NB4 (cell line): ENCODE data around the gene PAX8.

ENCODE experiments used
- CTCF ChIP-seq: IDR thresholded peaks from one replicate; pipeline ENCODE4 v1.5.1; 2012; ENCODE audit warnings: low read depth, low read length
- MAX ChIP-seq: IDR thresholded peaks from 2 replicates; pipeline ENCODE4 v1.6.1; 2011; ENCODE audit warnings: low read depth, low read length
- POLR2A ChIP-seq: IDR thresholded peaks from 2 replicates; pipeline ENCODE4 v1.6.1; 2011; ENCODE audit warnings: mild to moderate bottlenecking; ENCODE audit not compliant: insufficient read length; ENCODE audit errors: extremely low read depth

- TF ChIP-seq POLR2A: no peak
- no peak for TF ChIP-seq CTCF
- TF ChIP-seq MAX: no peak
Measured at GRCh38 chr2:113232123-113232522, 46.6 kb downstream of the PAX8 start.
